ENCODE data around the gene MSTO1. TPM values are rescaled to one million over a fixed set of nuclear protein-coding genes. Genes with fewer than 3 reads are reported as not detected.
"Not testable (repeated sequence)": the region's sequence is repeated elsewhere in the genome, so short reads cannot be mapped to it uniquely, and the experiment has no call there.

The MSTO1 gene
- total RNA-seq, 1 donor from 2014 or later, result 101 TPM

DNA sequence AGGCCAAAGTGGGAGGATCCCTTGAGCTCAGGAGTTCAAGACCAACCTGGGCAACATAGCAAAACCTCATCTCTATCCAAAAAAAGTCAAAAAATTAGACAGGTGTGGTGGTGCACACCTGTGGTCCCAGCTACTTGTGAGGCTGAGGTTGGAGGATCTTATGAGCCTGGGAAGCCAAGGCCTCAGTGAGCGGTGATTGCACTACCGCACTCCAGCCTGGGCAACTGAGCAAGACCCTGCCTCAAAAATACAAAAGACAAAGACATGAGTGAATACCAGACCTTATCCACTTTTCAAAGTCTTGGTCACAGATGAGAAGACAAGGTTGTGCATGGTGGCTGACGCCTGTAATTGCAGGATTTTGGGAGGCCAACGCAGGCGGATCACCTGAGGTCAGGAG is 13.2 kb upstream of the MSTO1 start:
- POLR2A ChIA-PET, result no interaction called here
- intact Hi-C loops (cut with micrococcal nuclease), result loop anchor here (10.0 kb wide), 1 partner anchor 242 kb away; no protein-coding TSS in a partner anchor
- Mint-ChIP-seq H3K27ac (no peak overlapping the region), H3K9me3 (no peaks in the 10 kb centered on the region), H3K36me3 (ENCODE audit: low read depth) (no peaks in the 10 kb centered on the region), H3K4me3 (no peak overlapping the region), H3K27me3 (no peaks in the 10 kb centered on the region), H3K4me1 (peaks cover 15% of the 10 kb centered on the region)
- no peak for ATAC-seq (ENCODE audit: low read depth)
- DNase-seq, result no peak
- TF ChIP-seq, protein P1, sequence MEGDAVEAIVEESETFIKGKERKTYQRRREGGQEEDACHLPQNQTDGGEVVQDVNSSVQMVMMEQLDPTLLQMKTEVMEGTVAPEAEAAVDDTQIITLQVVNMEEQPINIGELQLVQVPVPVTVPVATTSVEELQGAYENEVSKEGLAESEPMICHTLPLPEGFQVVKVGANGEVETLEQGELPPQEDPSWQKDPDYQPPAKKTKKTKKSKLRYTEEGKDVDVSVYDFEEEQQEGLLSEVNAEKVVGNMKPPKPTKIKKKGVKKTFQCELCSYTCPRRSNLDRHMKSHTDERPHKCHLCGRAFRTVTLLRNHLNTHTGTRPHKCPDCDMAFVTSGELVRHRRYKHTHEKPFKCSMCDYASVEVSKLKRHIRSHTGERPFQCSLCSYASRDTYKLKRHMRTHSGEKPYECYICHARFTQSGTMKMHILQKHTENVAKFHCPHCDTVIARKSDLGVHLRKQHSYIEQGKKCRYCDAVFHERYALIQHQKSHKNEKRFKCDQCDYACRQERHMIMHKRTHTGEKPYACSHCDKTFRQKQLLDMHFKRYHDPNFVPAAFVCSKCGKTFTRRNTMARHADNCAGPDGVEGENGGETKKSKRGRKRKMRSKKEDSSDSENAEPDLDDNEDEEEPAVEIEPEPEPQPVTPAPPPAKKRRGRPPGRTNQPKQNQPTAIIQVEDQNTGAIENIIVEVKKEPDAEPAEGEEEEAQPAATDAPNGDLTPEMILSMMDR (IDR thresholded peaks at IDR 0.05), result no peak
- CTCF ChIA-PET, result interaction anchor here (1.5 kb wide), 1 partner anchor 346 kb away, joined by 4 read pairs; no protein-coding TSS in a partner anchor

DNA sequence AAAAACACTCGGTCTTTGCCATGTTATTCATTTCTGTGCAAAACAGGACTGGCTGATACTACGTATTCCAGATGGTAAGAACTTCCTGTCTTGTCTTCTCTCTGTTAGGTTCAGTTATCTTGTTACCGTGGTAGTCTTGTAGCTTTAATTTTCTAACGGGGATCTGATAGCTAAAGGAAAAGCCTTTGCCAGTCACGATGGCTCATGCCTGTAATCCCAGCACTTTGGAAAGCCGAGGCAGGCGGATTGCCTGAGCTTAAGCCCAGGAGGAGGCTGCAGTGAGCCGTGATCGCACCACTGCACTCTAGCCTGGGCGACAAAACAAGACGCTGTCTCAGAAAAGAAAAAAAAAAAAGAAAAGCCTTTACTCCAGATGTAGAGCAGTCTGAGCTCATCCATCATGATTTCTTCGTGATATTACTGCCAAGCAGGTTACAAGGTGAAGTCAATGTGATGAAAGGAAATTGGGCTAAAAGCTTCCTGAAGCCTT is 11.1 kb upstream of the MSTO1 start:
- ATAC-seq (ENCODE audit: low read depth), result no peak
- no peaks in the 10 kb centered on the region for H3K9me3 Mint-ChIP-seq
- TF ChIP-seq, protein P1 (IDR thresholded peaks at IDR 0.05), result no peak
- no peak overlapping the region for H3K27ac Mint-ChIP-seq
- intact Hi-C loops (cut with micrococcal nuclease), result loop anchor here (10.0 kb wide), 1 partner anchor 244 kb away; no protein-coding TSS in a partner anchor
- DNase-seq, result no peak
- H3K4me1 Mint-ChIP-seq, result peaks cover 12% of the 10 kb centered on the region
- H3K36me3 Mint-ChIP-seq (ENCODE audit: low read depth), result no peaks in the 10 kb centered on the region
- CTCF ChIA-PET, result no interaction called here
- POLR2A ChIA-PET, result interaction anchor here (1.0 kb wide), 1 partner anchor 372 kb away, joined by 3 read pairs; no protein-coding TSS in a partner anchor
- no peaks in the 10 kb centered on the region for H3K27me3 Mint-ChIP-seq
- H3K4me3 Mint-ChIP-seq, result peak overlapping the region; percentile 75

DNA sequence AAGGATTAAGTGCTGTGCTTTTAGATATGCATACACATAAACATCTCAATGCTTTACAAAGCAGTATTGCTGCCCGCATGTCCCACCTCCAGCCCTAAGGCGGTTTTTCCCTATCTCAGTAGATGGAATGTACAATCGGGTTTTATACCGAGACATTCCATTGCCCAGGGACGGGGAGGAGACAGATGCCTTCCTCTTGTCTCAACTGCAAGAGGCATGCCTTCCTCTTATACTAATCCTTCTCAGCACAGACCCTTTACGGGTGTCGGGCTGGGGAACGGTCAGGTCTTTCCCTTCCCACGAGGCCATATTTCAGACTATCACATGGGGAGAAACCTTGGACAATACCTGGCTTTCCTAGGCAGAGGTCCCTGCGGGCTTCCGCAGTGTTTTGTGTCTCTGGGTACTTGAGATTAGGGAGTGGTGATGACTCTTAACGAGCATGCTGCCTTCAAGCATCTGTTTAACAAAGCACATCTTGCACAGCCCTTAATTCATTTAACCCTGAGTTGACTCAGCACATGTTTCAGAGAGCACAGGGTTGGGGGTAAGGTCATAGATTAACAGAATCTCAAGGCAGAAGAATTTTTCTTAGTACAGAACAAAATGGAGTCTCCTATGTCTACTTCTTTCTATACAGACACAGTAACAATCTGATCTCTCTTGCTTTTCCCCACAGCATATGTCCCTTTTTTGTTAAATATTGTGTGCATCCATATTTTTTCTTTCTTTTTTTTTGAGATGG is 10.0 kb upstream of the MSTO1 start:
- DNase-seq; H3K36me3 Mint-ChIP-seq (ENCODE audit: low read depth); H3K27ac Mint-ChIP-seq; H3K9me3 Mint-ChIP-seq; POLR2A ChIA-PET; H3K27me3 Mint-ChIP-seq; ATAC-seq (ENCODE audit: low read depth); CTCF ChIA-PET; H3K4me3 Mint-ChIP-seq: not testable (repeated sequence)
- peaks cover 12% of the 10 kb centered on the region for H3K4me1 Mint-ChIP-seq
- intact Hi-C loops (cut with micrococcal nuclease), result loop anchor here (10.0 kb wide), 1 partner anchor 245 kb away; no protein-coding TSS in a partner anchor

DNA sequence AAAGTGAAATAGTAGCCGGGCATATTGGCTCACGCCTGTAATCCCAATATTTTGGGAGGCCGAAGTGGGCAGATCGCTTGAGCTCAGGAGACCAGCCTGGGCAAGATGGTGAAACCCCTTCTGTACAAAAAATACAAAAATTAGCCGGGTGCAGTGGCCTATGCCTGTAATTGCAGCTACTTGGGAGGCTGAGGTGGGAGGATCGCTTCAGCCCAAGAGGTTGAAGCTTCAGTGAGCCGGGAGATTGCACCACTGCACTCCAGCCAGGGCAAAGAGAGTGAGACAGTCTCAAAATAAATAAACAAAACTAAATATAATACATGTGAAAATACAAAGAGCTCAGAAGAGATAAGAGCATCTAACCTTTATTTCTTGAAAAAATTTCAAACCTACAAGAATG is 2.3 kb upstream of the MSTO1 start:
- Mint-ChIP-seq H3K27me3 (no peaks in the 10 kb centered on the region), H3K36me3 (ENCODE audit: low read depth) (peaks cover 12% of the 10 kb centered on the region), H3K4me3 (no peak overlapping the region), H3K4me1 (peaks cover 7% of the 10 kb centered on the region), H3K9me3 (no peaks in the 10 kb centered on the region), H3K27ac (no peak overlapping the region)
- ATAC-seq (ENCODE audit: low read depth), result no peak
- TF ChIP-seq, protein P1 (IDR thresholded peaks at IDR 0.05), result no peak
- intact Hi-C loops (cut with micrococcal nuclease), result no loop called here
- no peak for DNase-seq
- CTCF ChIA-PET, result no interaction called here
- POLR2A ChIA-PET, result interaction anchor here (0.6 kb wide), 1 partner anchor 334 kb away, joined by 6 read pairs; the partner anchor contains the start of gene CLK2

DNA sequence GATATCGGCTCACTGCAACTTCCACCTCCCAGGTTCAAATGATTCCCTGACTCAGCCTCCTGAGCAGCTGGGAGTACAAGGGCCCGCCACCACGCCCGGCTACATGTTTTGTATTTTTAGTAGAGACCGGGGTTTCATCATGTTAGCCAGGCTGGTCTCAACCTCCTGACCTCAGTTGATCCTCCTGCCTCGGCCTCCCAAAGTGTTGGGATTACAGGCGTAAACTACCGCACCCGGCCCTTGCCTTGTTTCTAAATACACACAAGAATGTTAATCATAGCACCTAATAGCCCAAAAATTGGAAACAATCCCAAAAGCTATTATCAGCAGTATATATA is 1.2 kb upstream of the MSTO1 start:
- DNase-seq (no peak), ATAC-seq (ENCODE audit: low read depth) (no peak)
- Mint-ChIP-seq H3K27ac (no peak overlapping the region), H3K4me3 (peak overlapping the region; percentile 35), H3K36me3 (ENCODE audit: low read depth) (peaks cover 18% of the 10 kb centered on the region), H3K27me3 (no peaks in the 10 kb centered on the region), H3K9me3 (no peaks in the 10 kb centered on the region), H3K4me1 (peaks cover 9% of the 10 kb centered on the region)
- TF ChIP-seq, protein P1 (IDR thresholded peaks at IDR 0.05), result no peak
- ChIA-PET CTCF (interaction anchor here (0.7 kb wide), 1 partner anchor 437 kb away, joined by 3 read pairs; no protein-coding TSS in a partner anchor), POLR2A (interaction anchor here (0.6 to 1.4 kb wide), 4 partner anchors 14 to 365 kb away, joined by 3 to 8 read pairs (median 3); no protein-coding TSS in a partner anchor)
- intact Hi-C loops (cut with micrococcal nuclease), result no loop called here

DNA sequence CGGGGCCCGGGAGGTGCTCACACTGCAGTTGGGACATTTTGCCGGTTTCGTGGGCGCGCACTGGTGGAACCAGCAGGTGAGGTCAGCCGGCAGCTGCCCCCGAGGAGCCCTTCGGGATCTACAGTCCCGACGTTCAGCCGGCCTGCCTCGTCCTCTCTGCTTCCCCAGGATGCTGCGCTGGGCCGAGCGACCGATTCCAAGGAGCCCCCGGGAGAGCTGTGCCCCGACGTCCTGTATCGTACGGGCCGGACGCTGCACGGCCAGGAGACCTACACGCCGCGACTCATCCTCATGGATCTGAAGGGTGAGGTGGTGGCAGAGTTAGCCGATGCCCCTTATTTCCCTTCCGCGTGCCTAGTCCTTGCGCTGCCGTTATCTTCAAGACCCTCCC is 234 bp downstream of the MSTO1 start:
- CTCF ChIA-PET; H3K27ac Mint-ChIP-seq; H3K9me3 Mint-ChIP-seq; DNase-seq; H3K27me3 Mint-ChIP-seq; H3K4me1 Mint-ChIP-seq; intact Hi-C loops (cut with micrococcal nuclease): not testable (repeated sequence)
- POLR2A ChIA-PET, result interaction anchor here (0.6 to 0.8 kb wide), 2 partner anchors 39 to 135 kb away, joined by 4 read pairs; no protein-coding TSS in a partner anchor
- peak overlapping the region; percentile 93 for H3K4me3 Mint-ChIP-seq
- peaks cover 25% of the 10 kb centered on the region for H3K36me3 Mint-ChIP-seq (ENCODE audit: low read depth)
- peak; percentile 9 for ATAC-seq (ENCODE audit: low read depth)

DNA sequence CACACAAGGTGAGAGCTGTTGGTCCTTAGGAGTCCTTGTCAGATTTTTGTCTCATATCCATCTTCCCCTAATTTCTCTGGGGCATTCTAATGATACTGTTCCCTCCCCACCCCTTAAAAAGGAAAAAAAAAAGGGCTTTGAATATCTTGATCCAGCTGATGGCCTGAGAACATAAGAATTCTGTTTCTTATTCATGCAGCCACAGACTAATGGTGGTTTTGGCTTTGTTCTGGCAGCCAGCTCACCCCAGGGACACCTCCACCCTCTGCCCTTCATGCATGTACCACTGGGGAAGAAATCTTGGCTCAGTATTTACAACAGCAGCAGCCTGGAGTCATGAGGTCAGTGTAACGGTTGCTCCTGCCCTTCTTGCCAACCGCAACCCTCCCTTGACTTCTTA is 3.2 kb downstream of the MSTO1 start:
- H3K9me3 Mint-ChIP-seq; H3K27me3 Mint-ChIP-seq; H3K4me1 Mint-ChIP-seq; H3K27ac Mint-ChIP-seq; DNase-seq; POLR2A ChIA-PET; H3K4me3 Mint-ChIP-seq; intact Hi-C loops (cut with micrococcal nuclease); ATAC-seq (ENCODE audit: low read depth); CTCF ChIA-PET: not testable (repeated sequence)
- H3K36me3 Mint-ChIP-seq (ENCODE audit: low read depth), result peaks cover 26% of the 10 kb centered on the region

Measured in activated B cell treated with CpG ODN at 0.5 μM for 24 hours (primary cell).